ENCODE results near the gene CCDC102B. TPM values are rescaled to one million over a fixed set of nuclear protein-coding genes. Genes with fewer than 3 reads are reported as not detected.

CCDC102B gene
- total and polyA plus RNA-seq, 2 experiments from 2014 or later: 8.9 to 13.0 TPM

DNA sequence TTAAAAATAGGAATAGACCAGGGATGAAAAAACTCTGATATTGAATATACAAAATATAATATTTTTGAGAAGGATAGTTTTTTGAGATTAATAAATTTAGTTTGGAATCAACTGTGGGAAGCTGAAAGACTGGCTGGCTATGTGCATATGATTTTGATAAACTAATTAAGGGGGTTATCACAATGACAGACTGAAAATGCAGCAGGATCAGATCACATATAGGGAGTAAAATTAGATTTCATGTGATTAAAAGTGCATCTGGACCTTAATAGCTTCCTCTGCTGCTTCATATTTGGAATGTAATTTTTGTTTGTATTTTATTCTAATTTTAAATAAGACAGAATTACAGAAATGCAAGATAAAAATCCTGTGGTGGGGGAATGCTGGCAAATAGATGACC, 111.7 kb downstream of the CCDC102B start:
- H3K4me1 ChIP-seq (ENCODE audit: low read depth): no peaks in the 10 kb centered on the region
- TF ChIP-seq, protein P1, sequence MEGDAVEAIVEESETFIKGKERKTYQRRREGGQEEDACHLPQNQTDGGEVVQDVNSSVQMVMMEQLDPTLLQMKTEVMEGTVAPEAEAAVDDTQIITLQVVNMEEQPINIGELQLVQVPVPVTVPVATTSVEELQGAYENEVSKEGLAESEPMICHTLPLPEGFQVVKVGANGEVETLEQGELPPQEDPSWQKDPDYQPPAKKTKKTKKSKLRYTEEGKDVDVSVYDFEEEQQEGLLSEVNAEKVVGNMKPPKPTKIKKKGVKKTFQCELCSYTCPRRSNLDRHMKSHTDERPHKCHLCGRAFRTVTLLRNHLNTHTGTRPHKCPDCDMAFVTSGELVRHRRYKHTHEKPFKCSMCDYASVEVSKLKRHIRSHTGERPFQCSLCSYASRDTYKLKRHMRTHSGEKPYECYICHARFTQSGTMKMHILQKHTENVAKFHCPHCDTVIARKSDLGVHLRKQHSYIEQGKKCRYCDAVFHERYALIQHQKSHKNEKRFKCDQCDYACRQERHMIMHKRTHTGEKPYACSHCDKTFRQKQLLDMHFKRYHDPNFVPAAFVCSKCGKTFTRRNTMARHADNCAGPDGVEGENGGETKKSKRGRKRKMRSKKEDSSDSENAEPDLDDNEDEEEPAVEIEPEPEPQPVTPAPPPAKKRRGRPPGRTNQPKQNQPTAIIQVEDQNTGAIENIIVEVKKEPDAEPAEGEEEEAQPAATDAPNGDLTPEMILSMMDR (IDR thresholded peaks at IDR 0.05; ENCODE audit: low read depth, low read length): no peak

DNA sequence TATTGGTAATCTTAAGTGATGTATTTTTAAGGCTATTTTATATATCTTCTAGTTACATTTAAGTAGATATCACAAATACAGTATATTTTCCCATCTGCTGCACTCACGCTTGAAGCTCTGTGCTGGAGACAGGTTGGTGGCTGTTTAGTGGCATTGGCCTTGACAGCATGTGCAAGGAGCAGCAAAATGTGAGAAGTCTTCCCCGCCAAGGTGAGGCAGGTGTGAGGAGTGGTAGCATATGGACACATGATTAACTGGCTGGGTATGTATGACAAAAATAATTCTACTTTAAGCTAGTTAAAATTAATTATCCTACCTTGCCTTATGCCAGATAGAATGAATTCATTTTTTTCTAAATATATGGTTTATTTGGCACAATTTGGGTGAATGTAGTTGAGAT, 117.2 kb downstream of the CCDC102B start:
- Histone ChIP-seq H3K9me3 (ENCODE audit: low read depth) (no peaks in the 10 kb centered on the region), H3K4me3 (no peak overlapping the region), H3K27me3 (no peaks in the 10 kb centered on the region), H3K4me1 (ENCODE audit: low read depth) (no peaks in the 10 kb centered on the region), H3K27ac (no peak overlapping the region), H3K36me3 (no peaks in the 10 kb centered on the region)
- no peak for DNase-seq (ENCODE audit: low read depth in 1 of 2, low spot score in 1 of 2)
- TF ChIP-seq, protein P1 (IDR thresholded peaks at IDR 0.05; ENCODE audit: low read depth, low read length): no peak

More for the DNA sequence above, 111.7 kb downstream of the CCDC102B start:
- Histone ChIP-seq H3K36me3 (no peaks in the 10 kb centered on the region), H3K27me3 (no peaks in the 10 kb centered on the region), H3K4me3 (no peak overlapping the region), H3K27ac (no peak overlapping the region), H3K9me3 (ENCODE audit: low read depth) (no peaks in the 10 kb centered on the region)
- DNase-seq (ENCODE audit: low read depth in 1 of 2, low spot score in 1 of 2): no peak

DNA sequence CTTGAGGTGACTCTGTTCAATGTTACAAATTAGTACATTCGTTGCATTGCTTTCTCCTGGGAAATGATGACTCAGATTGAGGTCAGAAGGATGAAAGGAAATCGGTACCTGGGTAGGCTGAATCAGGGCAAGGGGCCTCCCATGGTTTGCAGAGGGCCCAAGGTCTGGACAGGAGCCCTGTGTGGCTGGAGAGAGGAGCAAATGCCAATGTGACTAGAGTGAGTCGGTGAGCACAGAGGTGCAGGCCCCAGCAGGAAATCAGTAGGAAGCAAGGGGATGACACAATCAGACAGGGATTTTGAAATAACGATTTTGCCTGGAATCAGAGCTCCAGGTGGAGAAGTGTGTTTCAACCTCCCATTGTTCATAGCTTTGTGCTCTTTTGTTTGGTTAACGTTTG, 118.9 kb downstream of the CCDC102B start:
- TF ChIP-seq, protein P1 (IDR thresholded peaks at IDR 0.05; ENCODE audit: low read depth, low read length): no peak
- peak in 1 of 2 donors; percentile 2 for DNase-seq (ENCODE audit: low read depth in 1 of 2, low spot score in 1 of 2)
- Histone ChIP-seq H3K27me3 (no peaks in the 10 kb centered on the region), H3K4me3 (no peak overlapping the region), H3K36me3 (no peaks in the 10 kb centered on the region), H3K27ac (no peak overlapping the region), H3K4me1 (ENCODE audit: low read depth) (no peaks in the 10 kb centered on the region), H3K9me3 (ENCODE audit: low read depth) (no peaks in the 10 kb centered on the region)

DNA sequence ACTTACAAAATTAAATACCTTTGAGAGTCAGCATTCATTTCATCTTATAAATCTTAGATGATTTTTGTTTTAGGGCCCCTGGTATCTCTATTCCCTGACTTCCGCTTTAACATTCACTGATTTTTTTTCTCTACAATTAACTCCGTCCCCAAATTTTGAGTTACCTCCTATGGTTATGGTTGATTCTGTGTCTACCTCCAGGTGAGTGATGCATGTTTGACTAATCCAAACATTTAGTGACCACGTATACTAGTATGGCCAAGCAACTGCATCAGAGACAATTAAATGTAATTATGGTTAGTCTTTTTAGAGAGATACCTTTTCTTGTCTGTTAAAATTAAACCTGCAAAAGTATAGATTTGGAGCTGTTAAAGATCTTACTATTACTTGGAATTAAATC, 120.3 kb downstream of the CCDC102B start:
- no peaks in the 10 kb centered on the region for H3K4me1 ChIP-seq (ENCODE audit: low read depth)
- H3K36me3 ChIP-seq: no peaks in the 10 kb centered on the region
- DNase-seq (ENCODE audit: low read depth in 1 of 2, low spot score in 1 of 2): no peak
- H3K27ac ChIP-seq: no peak overlapping the region
- H3K27me3 ChIP-seq: no peaks in the 10 kb centered on the region
- TF ChIP-seq, protein P1 (IDR thresholded peaks at IDR 0.05; ENCODE audit: low read depth, low read length): no peak
- no peaks in the 10 kb centered on the region for H3K9me3 ChIP-seq (ENCODE audit: low read depth)
- H3K4me3 ChIP-seq: no peak overlapping the region

DNA sequence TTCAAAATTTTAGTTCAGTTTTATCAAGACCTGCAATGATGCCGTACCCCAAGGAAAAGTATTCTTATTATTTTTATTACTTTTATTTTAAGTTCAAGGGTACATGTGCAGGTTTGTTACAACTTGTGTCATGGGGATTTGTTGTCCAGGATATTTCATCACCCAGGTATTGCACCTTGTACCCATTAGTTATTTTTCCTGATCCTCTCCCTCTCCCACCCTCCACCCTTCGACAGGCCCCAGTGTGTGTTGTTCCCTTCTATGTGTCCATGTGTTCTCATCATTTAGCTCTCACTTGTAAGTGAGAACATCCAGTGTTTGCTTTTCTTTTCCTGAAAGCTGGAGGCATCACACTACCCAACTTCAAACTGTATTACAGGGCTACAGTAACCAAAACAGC, 122.0 kb downstream of the CCDC102B start:
- H3K9me3 ChIP-seq (ENCODE audit: low read depth): no peaks in the 10 kb centered on the region
- no peak for DNase-seq (ENCODE audit: low read depth in 1 of 2, low spot score in 1 of 2)
- H3K4me1 ChIP-seq (ENCODE audit: low read depth): no peaks in the 10 kb centered on the region
- no peak overlapping the region for H3K4me3 ChIP-seq
- TF ChIP-seq, protein P1 (IDR thresholded peaks at IDR 0.05; ENCODE audit: low read depth, low read length): no peak
- no peak overlapping the region for H3K27ac ChIP-seq
- H3K27me3 ChIP-seq: no peaks in the 10 kb centered on the region
- H3K36me3 ChIP-seq: no peaks in the 10 kb centered on the region

DNA sequence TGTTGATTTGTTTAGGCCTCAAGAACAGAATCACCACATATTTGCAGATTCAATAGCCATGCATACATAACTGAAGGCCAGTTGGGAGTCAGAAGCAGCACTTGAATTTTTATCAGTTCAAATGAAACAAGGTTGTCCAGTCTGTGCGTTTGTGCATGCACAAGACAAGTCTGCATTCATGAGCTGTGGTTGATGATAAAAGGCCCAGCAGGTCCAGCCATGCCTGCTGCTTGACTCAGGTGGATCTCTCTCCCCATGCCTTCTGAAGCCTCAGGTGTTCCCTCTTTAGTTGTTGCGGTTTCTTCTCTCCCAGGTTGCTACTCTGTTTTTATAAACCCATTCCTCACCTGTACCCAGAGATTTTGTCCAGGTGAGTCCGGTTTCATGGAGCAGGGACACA, 124.5 kb downstream of the CCDC102B start:
- no peaks in the 10 kb centered on the region for H3K27me3 ChIP-seq
- H3K4me3 ChIP-seq: no peak overlapping the region
- H3K36me3 ChIP-seq: no peaks in the 10 kb centered on the region
- DNase-seq (ENCODE audit: low read depth in 1 of 2, low spot score in 1 of 2): no peak
- no peaks in the 10 kb centered on the region for H3K4me1 ChIP-seq (ENCODE audit: low read depth)
- no peaks in the 10 kb centered on the region for H3K9me3 ChIP-seq (ENCODE audit: low read depth)
- H3K27ac ChIP-seq: no peak overlapping the region
- TF ChIP-seq, protein P1 (IDR thresholded peaks at IDR 0.05; ENCODE audit: low read depth, low read length): no peak

Data from cardiac muscle cell (in vitro differentiated cells and primary cell).